DND-41 (cell line): ENCODE measurements around the gene THBS2.

Experiments used
- EZH2 ChIP-seq: IDR thresholded peaks from 3 replicates; pipeline ENCODE4 v1.6.1; 2012; ENCODE audit warnings: borderline replicate concordance, low read depth, mild to moderate bottlenecking, moderate library complexity, low read length, inconsistent platforms; ENCODE audit not compliant: severe bottlenecking
- TF ChIP-seq, protein P1 (sequence below): IDR thresholded peaks from 2 replicates; pipeline ENCODE4 v1.5.1; 2012; ENCODE audit warnings: borderline replicate concordance, low read length, moderate library complexity, mild to moderate bottlenecking; ENCODE audit not compliant: poor library complexity, severe bottlenecking; ENCODE audit errors: extremely low read depth

GRCh38 chr6:169289257-169289618 is 35.6 kb upstream of the THBS2 start:
- TF ChIP-seq, protein P1, sequence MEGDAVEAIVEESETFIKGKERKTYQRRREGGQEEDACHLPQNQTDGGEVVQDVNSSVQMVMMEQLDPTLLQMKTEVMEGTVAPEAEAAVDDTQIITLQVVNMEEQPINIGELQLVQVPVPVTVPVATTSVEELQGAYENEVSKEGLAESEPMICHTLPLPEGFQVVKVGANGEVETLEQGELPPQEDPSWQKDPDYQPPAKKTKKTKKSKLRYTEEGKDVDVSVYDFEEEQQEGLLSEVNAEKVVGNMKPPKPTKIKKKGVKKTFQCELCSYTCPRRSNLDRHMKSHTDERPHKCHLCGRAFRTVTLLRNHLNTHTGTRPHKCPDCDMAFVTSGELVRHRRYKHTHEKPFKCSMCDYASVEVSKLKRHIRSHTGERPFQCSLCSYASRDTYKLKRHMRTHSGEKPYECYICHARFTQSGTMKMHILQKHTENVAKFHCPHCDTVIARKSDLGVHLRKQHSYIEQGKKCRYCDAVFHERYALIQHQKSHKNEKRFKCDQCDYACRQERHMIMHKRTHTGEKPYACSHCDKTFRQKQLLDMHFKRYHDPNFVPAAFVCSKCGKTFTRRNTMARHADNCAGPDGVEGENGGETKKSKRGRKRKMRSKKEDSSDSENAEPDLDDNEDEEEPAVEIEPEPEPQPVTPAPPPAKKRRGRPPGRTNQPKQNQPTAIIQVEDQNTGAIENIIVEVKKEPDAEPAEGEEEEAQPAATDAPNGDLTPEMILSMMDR, result no peak
- TF ChIP-seq EZH2, result no peak
